GM10248 (cell line): Measurements from ENCODE around the gene GLIPR1L1.

ENCODE experiments used
- CTCF ChIA-PET: fragments of 300-600 bp; sonication (Branson Sonifier 250); formaldehyde crosslinking; extraction: SDS; loops from one replicate; lab custom pipeline; 2021; ENCODE audit warnings: antibody characterized with exemption; lab: Yijun Ruan, JAX
- POLR2A ChIA-PET: fragments of 350-650 bp; sonication (Branson Sonifier 250); formaldehyde crosslinking; extraction: SDS; loops from one replicate; lab custom pipeline; 2020; ENCODE audit warnings: antibody characterized with exemption; lab: Yijun Ruan, JAX
- DNase-seq: peaks from one replicate; pipeline ENCODE4 v3.0.0; 2012; ENCODE audit errors: extremely low spot score
- CTCF ChIP-seq: IDR thresholded peaks from 2 replicates; pipeline ENCODE4 v1.5.1; 2012; ENCODE audit warnings: mild to moderate bottlenecking, low read depth; ENCODE audit errors: extremely low read depth, missing control alignments, control extremely low read depth

The GLIPR1L1 gene, protein sequence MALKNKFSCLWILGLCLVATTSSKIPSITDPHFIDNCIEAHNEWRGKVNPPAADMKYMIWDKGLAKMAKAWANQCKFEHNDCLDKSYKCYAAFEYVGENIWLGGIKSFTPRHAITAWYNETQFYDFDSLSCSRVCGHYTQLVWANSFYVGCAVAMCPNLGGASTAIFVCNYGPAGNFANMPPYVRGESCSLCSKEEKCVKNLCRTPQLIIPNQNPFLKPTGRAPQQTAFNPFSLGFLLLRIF

DNA sequence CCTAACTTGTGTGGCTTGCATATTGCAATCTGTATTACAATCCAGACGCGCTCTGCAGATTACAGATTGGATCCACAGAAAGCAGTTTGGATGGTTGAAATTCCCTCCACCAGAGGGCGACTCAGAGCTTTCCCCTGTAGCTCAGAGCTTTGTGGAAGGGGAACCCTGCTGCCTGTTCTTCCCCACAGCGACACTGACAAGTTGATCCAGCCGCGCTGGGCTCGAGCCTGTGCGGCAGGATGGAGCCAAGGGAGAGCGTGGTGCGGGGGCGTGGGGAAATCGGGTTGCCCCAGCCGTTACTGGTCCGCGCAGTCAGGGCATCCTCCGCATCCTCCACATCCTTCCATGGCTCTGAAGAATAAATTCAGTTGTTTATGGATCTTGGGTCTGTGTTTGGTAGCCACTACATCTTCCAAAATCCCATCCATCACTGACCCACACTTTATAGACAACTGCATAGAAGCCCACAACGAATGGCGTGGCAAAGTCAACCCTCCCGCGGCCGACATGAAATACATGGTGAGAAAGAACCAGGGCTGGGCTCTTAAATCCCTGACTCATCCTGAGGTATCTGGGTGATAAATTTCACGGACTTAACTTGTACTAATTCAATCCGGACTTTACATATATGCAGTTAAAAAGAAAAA lies at the start of gene GLIPR1L1:
Gene GLIPR1L1, plus strand, starts transcription at position 287 of the 647 bp plus-strand sequence. Its CDS starts 59 bp downstream, at position 346.
- CTCF ChIA-PET = interaction anchor here (0.6 to 8.4 kb wide), 34 partner anchors 8 to 796 kb away, joined by 3 to 93 read pairs (median 4); partner anchors contain the start of genes ATXN7L3B, GLIPR1 and KRR1
- DNase-seq = peak; percentile 72
- POLR2A ChIA-PET = no interaction called here
- peak; percentile 82 for TF ChIP-seq CTCF

- ChIA-PET POLR2A (no interaction called here), CTCF (interaction anchor here (1.6 to 1.7 kb wide), 2 partner anchors 8 to 12 kb away, joined by 6 to 7 read pairs; no protein-coding TSS in a partner anchor)
- TF ChIP-seq CTCF = no peak
- no peak for DNase-seq
These were observed 45.6 kb upstream of the GLIPR1L1 start for GRCh38 chr12:75288860-75289259.

GRCh38 chr12:75289753-75290152 lies 44.7 kb upstream of the GLIPR1L1 start:
- TF ChIP-seq CTCF = peak; percentile 29
- POLR2A ChIA-PET = no interaction called here
- no peak for DNase-seq
- CTCF ChIA-PET = interaction anchor here (1.1 to 1.7 kb wide), 4 partner anchors 8 to 27 kb away, joined by 3 to 7 read pairs (median 4); no protein-coding TSS in a partner anchor

DNA sequence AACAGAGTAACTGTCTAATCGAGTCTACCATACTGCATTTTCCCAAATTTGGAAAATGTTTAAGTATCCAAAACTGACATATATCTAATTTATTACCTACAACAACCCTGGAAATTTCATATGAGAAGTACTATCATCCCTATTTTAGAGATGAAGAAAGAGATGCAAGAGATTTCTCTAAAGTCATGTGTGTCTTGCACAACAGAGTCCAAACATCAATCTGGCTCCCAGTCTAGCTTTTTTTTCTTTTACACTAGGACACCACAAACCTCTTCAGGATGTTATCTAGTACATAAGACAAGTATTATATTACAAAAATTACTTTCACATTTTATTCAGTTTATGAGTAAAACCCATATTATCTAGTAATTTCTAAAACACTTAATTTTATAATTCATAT lies 43.5 kb upstream of the GLIPR1L1 start:
- TF ChIP-seq CTCF = no peak
- ChIA-PET POLR2A (interaction anchor here (0.6 kb wide), 1 partner anchor 305 kb away, joined by 3 read pairs; no protein-coding TSS in a partner anchor), CTCF (interaction anchor here (1.2 to 1.5 kb wide), 2 partner anchors 16 to 28 kb away, joined by 3 read pairs; no protein-coding TSS in a partner anchor)
- no peak for DNase-seq

DNA sequence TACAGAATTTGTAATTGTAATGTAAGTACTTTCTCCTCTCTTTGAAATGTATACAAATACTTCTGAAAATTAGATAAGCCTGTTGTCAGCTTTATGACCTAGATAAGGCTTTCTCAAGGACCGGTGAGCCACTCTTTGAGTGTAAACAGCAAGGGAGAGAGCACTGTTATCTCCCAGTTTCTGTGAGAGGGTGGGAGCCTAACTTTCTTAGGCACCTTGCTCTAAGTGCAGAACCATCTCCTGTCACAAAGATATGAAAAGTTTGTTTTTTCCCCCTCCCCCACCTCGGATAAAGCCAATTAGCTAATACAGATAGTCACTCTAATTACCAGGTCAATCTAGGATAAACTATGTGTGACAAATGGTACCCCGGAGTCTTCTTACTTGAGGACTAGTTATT lies 40.1 kb upstream of the GLIPR1L1 start:
- no peak for TF ChIP-seq CTCF
- DNase-seq = no peak
- ChIA-PET CTCF (interaction anchor here (1.6 kb wide), 1 partner anchor 12 kb away, joined by 3 read pairs; no protein-coding TSS in a partner anchor), POLR2A (no interaction called here)

- DNase-seq = no peak
- CTCF ChIA-PET = interaction anchor here (1.6 kb wide), 1 partner anchor 12 kb away, joined by 3 read pairs; no protein-coding TSS in a partner anchor
- no peak for TF ChIP-seq CTCF
- POLR2A ChIA-PET = no interaction called here
These were observed 39.7 kb upstream of the GLIPR1L1 start for GRCh38 chr12:75294797-75295196.
